T follicular helper cell (primary cell): ENCODE results near the gene MSI1.

Experiments
- DNase-seq: peaks from one replicate; pipeline ENCODE4 v3.0.0-alpha.2; 2020; ENCODE audit warnings: low read depth

MSI1 gene

GRCh38 chr12:120323772-120324171, 45.2 kb downstream of the MSI1 start:
- DNase-seq: no peak

- no peak for DNase-seq
Observed at GRCh38 chr12:120321382-120322202, 47.4 kb downstream of the MSI1 start.

- peak; percentile 99 for DNase-seq
Observed at GRCh38 chr12:120317224-120318105, 51.5 kb downstream of the MSI1 start.

- no peak for DNase-seq
Observed at GRCh38 chr12:120316798-120317223, 52.2 kb downstream of the MSI1 start.

- no peak for DNase-seq
Observed at GRCh38 chr12:120314220-120314619, 54.7 kb downstream of the MSI1 start.

GRCh38 chr12:120301962-120302815, 66.8 kb downstream of the MSI1 start, which contains the start of gene SIRT4:
TSS of gene SIRT4 (plus strand) at chr12:120302321. CDS start at chr12:120303562, 1,241 bp downstream.
- DNase-seq: peak; percentile 86

- DNase-seq: peak; percentile 69
Observed at GRCh38 chr12:120292661-120293531, 76.1 kb downstream of the MSI1 start, which contains the start of gene RNU4-1. TSS of gene RNU4-1 (minus strand) at chr12:120293237.

GRCh38 chr12:120292411-120292660, 76.6 kb downstream of the MSI1 start:
- DNase-seq: no peak
